ENCODE results near the gene FKBP14.
"Not testable (repeated sequence)": the region's sequence is repeated elsewhere in the genome, so short reads cannot be mapped to it uniquely, and the experiment has no call there.

FKBP14 gene

DNA sequence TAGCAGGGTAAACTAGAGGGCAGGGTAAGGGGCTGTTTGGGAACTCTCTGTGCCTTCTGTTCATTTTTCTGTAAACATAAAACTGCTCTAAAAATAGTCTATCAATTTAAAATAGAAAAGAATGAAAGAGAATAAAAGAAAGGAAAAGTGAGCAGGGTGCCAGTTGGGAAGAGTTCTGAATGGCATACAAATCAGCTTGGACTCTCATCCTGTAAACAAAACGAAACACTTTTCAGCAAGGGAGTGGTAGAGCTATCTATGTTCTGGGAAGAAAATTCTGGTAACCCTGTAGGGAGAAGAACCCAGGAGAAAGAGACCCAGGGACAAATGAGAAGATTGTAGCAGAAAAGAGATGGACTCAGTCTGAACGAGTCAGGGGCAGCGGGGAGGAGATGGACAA lies 61.5 kb downstream of the FKBP14 start:
- in situ Hi-C loops (cut with HindIII; ENCODE audit: low sequenced_read_pairs), result no loop called here

DNA sequence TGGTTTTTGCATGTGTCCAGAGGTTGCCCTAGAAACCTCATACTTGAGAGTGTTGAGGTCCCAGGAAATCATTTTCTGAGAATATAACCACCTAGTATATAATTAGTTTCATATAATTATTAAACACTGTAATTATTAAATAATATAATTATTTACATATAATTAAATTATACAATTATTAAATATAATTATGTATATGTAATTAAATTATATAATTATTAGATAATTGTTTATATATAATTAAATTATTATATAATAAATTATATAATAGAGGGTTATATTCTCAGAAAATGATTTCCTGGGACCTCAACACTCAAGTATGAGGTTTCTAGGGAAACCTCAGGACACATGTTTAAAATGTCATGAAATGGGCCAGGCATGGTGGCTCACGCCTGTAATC lies 64.5 kb downstream of the FKBP14 start:
- in situ Hi-C loops (cut with HindIII; ENCODE audit: low sequenced_read_pairs), result no loop called here

DNA sequence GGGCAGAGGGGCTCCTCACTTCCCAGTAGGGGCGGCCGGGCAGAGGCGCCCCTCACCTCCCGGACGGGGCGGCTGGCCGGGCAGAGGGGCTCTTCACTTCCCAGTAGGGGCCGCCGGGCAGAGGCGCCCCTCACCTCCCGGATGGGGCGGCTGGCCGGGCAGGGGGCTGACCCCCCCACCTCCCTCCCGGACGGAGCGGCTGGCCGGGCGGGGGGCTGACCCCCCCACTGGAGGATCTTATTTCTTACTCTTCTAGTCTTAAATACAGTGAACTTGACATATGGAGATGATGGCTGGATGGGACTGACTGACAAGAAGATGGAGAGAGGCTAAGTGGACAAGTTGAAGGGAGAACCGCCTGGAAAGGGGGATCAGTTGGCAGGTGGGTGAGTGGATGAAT lies 64.9 kb downstream of the FKBP14 start:
- in situ Hi-C loops (cut with HindIII; ENCODE audit: low sequenced_read_pairs), result not testable (repeated sequence)
